DMS114 treated with DMSO at 0.1 percent for 48 hours (cell line): ENCODE data around the gene ARHGEF17.

ENCODE experiments used
- DNase-seq: peaks from one replicate; lab custom pipeline; 2025; ENCODE audit not compliant: unreplicated experiment; lab: John Stamatoyannopoulos, UW

ARHGEF17 gene

GRCh38 chr11:73350908-73351636, 43.0 kb downstream of the ARHGEF17 start:
- peak; percentile 52 for DNase-seq

- DNase-seq: no peak
Observed at GRCh38 chr11:73353422-73353821, 45.3 kb downstream of the ARHGEF17 start.

GRCh38 chr11:73355109-73355508, 47.0 kb downstream of the ARHGEF17 start:
- no peak for DNase-seq

DNA sequence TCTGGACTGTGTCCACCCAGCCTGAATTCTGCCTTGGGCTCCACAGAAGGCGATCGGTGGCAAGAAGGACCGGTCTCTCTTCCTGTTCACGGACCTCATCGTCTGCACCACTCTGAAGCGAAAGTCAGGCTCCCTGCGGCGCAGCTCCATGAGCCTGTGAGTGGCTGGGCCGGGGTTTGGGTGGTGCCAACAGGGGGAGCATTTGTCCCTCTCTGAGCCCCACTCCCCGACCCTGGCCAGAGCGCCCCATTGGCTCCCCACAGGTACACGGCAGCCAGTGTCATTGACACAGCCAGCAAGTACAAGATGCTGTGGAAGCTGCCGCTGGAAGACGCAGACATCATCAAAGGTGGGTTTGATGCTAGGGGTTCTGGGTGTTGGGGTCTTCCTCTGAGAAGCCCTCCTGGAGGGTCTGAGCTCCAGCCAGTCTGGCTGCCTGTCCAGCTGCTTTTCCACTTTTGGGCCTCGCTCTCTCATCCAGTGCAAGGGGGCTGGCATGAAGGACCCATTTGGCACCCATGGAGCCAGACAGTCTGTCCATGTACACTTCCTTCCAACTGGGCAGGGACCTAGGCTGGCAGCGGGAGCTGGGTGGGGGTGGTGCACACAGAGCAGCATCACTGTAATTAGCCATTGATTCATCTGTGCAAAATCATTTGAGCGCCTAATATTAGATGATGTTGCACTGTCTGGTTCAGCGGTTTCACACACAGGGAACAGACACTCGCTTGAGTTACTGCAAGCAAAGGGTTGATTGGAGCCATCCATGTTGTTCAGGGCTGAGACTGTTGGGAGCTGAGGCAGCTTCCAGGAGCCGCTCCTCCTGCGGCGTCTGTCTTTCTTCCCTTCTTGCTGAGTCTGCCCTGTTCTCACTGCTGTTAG, 49.1 kb downstream of the ARHGEF17 start:
- DNase-seq: no peak

DNA sequence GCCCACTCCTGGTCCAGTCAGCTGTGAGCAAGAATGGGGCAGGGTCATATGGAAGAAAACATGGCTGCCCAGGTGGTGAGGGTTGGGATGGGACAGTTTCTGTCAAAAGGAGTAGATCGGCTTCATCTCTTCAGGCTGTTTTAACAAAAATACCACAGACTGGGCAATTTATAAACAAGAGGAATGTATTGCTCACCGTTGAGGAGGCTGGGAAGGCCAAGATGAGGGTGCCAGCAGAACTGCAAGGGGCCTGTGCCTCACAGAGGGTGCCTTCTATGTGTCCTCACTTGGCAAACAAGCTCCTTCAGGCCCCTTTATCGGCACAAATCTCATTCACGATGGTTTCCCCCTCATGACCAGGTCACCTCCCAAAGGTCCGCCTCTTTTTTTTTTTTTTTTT, 50.0 kb downstream of the ARHGEF17 start:
- no peak for DNase-seq

DNA sequence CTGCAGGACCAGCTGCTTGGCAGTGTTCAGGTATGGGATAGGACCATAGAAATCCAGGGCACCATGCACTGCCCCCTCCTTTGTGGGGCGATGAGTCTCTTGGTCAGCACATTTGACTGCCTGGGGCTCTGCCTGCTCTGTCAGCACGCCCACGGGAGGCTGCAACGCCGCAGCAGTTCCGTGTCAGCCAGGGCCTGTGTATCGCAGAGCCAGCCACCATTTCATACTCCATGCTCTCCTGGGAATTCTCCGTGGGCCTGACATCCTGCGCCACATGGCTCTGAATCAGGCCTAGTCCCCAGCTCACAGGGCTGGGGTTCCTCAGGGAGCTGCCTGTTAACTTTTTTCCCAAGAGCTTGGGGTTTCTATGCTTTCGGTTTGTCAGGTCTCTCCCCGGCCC, 51.3 kb downstream of the ARHGEF17 start:
- DNase-seq: no peak

DNA sequence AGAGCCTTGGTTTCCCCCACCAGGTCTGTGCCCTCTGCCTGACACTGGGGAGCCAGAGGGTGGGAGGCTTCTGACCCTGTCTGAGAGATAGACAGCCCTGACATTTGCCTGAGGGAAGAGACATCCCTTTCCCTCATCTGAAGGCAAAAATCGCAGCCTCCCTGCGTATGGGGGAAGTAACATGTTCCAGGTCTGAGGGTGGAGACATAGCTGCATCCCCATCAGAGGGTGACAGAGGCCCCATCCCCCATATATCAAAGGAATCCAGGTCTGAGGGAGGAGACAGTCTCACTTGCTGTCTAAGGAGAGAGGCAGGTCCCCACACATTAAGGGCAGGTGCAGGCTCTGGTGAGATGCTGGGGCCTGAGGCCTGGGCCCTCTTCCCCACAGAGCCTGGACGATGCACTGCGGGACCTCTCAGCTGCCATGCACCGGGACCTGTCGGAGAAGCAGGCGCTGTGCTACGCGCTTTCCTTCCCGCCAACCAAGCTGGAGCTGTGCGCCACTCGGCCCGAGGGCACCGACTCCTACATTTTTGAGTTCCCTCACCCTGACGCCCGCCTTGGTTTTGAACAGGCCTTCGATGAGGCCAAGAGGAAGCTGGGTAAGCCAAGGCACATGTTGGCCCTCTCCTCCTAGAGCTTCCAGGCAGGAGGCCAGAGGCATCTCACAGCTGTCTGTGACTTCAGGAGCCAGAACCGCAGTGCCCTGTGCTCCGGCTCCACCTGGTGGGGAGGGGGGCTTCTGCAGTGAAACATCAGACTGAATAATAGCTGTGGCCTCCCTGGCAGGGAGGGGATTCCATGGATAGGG, 52.1 kb downstream of the ARHGEF17 start:
- peak; percentile 3 for DNase-seq

- no peak for DNase-seq
Observed at GRCh38 chr11:73360743-73361369, 52.8 kb downstream of the ARHGEF17 start.

GRCh38 chr11:73361953-73362776, 54.1 kb downstream of the ARHGEF17 start:
- no peak for DNase-seq

DNA sequence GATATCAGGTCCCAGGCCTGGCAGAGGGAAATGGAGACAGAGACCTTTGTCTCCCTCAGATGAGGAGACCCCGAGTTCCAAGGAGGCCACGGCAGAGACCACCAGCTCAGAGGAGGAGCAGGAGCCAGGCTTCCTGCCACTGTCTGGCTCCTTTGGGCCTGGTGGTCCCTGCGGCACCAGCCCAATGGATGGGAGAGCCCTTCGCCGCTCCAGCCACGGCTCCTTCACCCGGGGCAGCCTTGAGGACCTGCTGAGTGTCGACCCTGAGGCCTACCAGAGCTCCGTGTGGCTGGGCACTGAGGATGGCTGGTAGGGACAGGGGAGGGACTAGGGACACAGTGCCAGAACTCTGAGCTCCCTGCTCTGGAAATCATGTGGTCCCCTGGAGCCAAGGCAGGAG, 55.1 kb downstream of the ARHGEF17 start:
- no peak for DNase-seq

DNA sequence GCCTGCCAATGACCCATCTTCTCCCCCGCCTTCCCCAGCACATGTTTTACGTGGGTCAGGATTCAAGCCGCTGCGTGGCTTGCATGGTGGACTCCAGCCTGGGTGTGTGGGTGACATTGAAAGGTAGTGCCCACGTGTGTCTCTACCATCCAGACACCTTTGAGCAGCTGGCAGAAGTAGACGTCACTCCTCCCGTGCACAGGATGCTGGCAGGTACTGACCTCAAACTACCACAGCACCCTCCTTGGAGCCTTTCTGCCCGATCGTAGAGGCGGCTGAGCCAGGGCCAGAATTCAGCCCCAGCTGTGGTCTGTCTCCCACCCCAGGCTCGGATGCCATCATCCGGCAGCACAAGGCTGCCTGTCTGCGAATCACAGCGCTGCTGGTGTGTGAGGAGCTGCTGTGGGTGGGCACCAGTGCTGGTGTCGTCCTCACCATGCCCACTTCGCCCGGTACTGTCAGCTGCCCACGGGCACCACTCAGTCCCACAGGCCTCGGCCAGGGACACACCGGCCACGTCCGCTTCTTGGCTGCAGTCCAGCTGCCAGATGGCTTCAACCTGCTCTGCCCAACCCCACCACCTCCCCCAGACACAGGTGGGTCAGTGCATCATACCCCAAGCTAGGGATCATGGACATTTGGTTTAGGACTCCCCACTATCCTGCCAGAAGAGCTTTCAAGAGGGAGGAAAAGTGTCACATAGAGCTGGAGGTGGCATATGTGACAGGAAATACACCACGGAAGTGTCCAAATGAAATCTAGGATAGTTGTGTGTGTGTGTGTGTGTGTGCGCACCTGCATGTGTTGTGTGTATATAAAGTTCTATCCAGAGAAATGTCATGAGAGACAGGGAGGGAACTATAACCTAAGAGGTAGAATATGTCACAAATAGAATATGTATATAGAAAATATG, 57.5 kb downstream of the ARHGEF17 start:
- DNase-seq: no peak

- DNase-seq: no peak
Observed at GRCh38 chr11:73366265-73366610, 58.2 kb downstream of the ARHGEF17 start.

- no peak for DNase-seq
Observed at GRCh38 chr11:73366953-73367352, 58.9 kb downstream of the ARHGEF17 start.

DNA sequence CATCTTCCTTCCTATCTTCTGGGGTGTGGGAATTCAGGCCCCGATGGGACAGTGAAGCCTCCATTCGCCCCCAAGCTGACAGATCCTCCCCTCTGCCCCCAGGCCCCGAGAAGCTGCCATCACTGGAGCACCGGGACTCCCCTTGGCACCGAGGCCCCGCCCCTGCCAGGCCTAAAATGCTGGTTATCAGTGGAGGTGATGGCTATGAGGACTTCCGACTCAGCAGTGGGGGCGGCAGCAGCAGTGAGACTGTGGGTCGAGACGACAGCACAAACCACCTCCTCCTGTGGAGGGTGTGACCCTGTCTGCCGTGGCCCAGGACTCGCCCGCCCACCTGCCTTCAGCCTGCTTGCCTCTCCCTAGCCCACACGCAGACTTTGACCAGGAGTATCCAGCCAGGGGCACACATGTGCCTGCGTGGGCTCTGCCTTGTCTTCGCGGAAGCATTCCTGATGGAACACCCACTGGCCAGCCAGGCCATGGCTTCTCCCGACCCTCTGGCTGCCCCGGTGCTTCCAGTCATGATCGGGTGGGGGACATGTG, 59.5 kb downstream of the ARHGEF17 start:
- DNase-seq: no peak

GRCh38 chr11:73372375-73372993, 64.4 kb downstream of the ARHGEF17 start:
- no peak for DNase-seq

DNA sequence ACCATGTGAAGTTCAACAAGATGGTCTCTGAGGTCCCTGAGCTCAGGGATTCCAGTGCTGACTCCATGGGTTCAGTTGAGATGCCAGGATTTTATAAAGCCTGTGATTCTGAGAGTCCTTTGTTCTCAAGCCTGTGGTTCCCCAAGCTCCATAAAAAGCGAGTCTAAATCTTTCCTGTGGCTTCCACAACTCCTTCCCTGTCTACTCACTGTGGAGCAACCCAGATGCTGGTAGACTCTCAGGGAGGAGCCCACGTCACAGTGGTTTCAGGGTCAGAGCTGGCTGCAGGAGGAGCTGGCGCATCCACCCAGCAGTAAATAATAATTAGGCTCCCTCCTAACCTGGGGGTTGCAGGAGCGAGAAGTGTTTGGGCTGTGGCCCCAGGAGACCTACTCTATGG, 66.1 kb downstream of the ARHGEF17 start:
- no peak for DNase-seq

DNA sequence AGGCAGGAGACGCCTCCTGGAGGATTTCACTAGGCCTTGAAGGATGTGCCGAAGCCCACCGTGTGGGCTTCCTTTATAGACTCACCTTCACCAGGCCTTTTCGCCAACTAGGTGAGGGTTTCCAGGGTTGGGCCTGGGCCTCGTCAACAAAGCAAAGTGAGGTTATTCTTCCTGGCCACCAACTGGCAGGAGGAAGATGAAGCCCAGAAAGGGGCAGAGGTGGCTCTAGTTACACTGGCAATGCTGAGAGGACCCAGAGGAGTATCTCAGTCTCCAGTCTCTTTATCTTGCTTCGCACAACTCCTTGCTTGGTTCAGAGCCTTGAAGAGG, 67.7 kb downstream of the ARHGEF17 start:
- no peak for DNase-seq

- DNase-seq: peak; percentile 64
Observed at GRCh38 chr11:73376160-73376802, 68.2 kb downstream of the ARHGEF17 start, which contains the start of gene RELT. Gene RELT (plus strand): TSS chr11:73376399. CDS start chr11:73389137, 12,738 bp downstream.
